ENCODE results near the gene PAPOLG.

PAPOLG gene

DNA sequence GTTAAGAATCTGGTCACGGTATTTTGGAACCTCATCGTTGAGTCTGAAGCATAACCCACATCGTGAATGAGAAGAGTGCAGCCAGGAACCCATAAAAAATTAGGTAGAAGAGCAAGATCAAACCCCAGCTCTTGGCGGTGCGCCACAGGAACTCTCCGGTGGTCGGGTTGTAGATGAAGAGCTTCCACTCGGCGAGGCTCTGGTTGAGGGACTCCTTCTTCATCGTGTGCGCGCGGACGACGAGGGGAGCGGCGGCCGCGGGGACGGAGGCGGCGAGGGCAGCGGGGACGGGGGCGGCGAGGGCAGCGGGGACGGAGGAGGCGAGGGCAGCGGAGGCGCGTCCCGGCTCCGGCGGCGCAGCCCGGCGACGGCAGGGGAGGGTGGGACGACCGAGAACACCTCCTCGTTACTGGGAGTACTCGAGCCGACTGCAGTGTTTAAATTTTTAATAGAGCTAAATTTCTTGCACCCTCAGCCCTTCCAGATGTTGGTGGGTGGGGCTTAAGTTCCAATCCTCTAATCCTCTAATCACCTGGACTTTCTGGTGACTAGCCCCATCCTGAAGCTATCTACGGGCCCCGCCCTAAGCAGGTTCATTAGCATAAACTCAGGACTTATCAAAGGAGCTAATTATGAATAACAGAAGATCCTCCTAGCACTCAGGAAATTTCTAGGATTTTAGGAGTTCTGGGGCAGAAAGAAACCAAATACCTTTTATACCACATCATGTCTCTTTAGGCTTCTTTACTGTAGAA, 20.4 kb upstream of the PAPOLG start:
- Histone ChIP-seq H2AFZ (ENCODE audit: low read depth, low read length, severe bottlenecking) (peak overlapping the region; percentile 82), H3K4me2 (ENCODE audit: low read depth, low read length, poor library complexity, severe bottlenecking) (peak overlapping the region; percentile 58), H3K27me3 (ENCODE audit: low read length) (no peaks in the 10 kb centered on the region; the same call in 1 of the 2 replicates), H4K20me1 (ENCODE audit: low read depth, low read length) (no peaks in the 10 kb centered on the region), H3K79me2 (ENCODE audit: insufficient read depth, low read length) (no peaks in the 10 kb centered on the region), H3K9me3 (ENCODE audit: insufficient read depth, low read length) (no peaks in the 10 kb centered on the region), H3K36me3 (ENCODE audit: low read length) (no peaks in the 10 kb centered on the region), H3K9ac (ENCODE audit: low read length) (peak overlapping the region; percentile 18; the same call in 1 of the 2 replicates), H3F3A (ENCODE audit: insufficient read depth) (no peaks in the 10 kb centered on the region), H3K9me2 (replicated peaks; ENCODE audit: insufficient read depth, low read length) (no peaks in the 10 kb centered on the region), H3K4me3 (ENCODE audit: insufficient read depth, low read length, poor library complexity, severe bottlenecking) (peak overlapping the region; percentile 46), H3K27ac (ENCODE audit: low read depth, low read length) (no peak overlapping the region)
- TF ChIP-seq EZH2phosphoT487 (conservative IDR thresholded peaks at IDR 0.05; ENCODE audit: low read length) = no peak
- no peak for TF ChIP-seq CTCF (IDR thresholded peaks at IDR 0.05; ENCODE audit: insufficient read depth, low read length, poor library complexity, severe bottlenecking)

GRCh38 chr2:60738679-60739078, 17.4 kb upstream of the PAPOLG start:
- Histone ChIP-seq H3K9me3 (ENCODE audit: insufficient read depth, low read length) (no peaks in the 10 kb centered on the region), H3K9ac (ENCODE audit: low read length) (no peak overlapping the region), H3F3A (ENCODE audit: insufficient read depth) (no peaks in the 10 kb centered on the region), H3K27ac (ENCODE audit: low read depth, low read length) (no peak overlapping the region), H3K4me3 (ENCODE audit: insufficient read depth, low read length, poor library complexity, severe bottlenecking) (no peak overlapping the region), H3K9me2 (replicated peaks; ENCODE audit: insufficient read depth, low read length) (no peaks in the 10 kb centered on the region), H3K4me2 (ENCODE audit: low read depth, low read length, poor library complexity, severe bottlenecking) (no peak overlapping the region), H3K36me3 (ENCODE audit: low read length) (no peaks in the 10 kb centered on the region), H2AFZ (ENCODE audit: low read depth, low read length, severe bottlenecking) (no peak overlapping the region), H4K20me1 (ENCODE audit: low read depth, low read length) (no peaks in the 10 kb centered on the region), H3K79me2 (ENCODE audit: insufficient read depth, low read length) (no peaks in the 10 kb centered on the region), H3K27me3 (ENCODE audit: low read length) (no peaks in the 10 kb centered on the region; the same call in 1 of the 2 replicates)
- TF ChIP-seq CTCF (IDR thresholded peaks at IDR 0.05; ENCODE audit: insufficient read depth, low read length, poor library complexity, severe bottlenecking) (no peak), EZH2phosphoT487 (conservative IDR thresholded peaks at IDR 0.05; ENCODE audit: low read length) (no peak)

GRCh38 chr2:60739156-60739555, 16.9 kb upstream of the PAPOLG start:
- no peaks in the 10 kb centered on the region; the same call in 1 of the 2 replicates for H3K27me3 ChIP-seq (ENCODE audit: low read length)
- no peaks in the 10 kb centered on the region for H3K9me2 ChIP-seq (replicated peaks; ENCODE audit: insufficient read depth, low read length)
- no peaks in the 10 kb centered on the region for H3K9me3 ChIP-seq (ENCODE audit: insufficient read depth, low read length)
- H3F3A ChIP-seq (ENCODE audit: insufficient read depth) = no peaks in the 10 kb centered on the region
- TF ChIP-seq EZH2phosphoT487 (conservative IDR thresholded peaks at IDR 0.05; ENCODE audit: low read length) = no peak
- no peak for TF ChIP-seq CTCF (IDR thresholded peaks at IDR 0.05; ENCODE audit: insufficient read depth, low read length, poor library complexity, severe bottlenecking)
- no peak overlapping the region for H3K4me3 ChIP-seq (ENCODE audit: insufficient read depth, low read length, poor library complexity, severe bottlenecking)
- no peaks in the 10 kb centered on the region for H3K36me3 ChIP-seq (ENCODE audit: low read length)
- no peak overlapping the region for H3K27ac ChIP-seq (ENCODE audit: low read depth, low read length)
- no peaks in the 10 kb centered on the region for H3K79me2 ChIP-seq (ENCODE audit: insufficient read depth, low read length)
- no peak overlapping the region for H3K9ac ChIP-seq (ENCODE audit: low read length)
- H3K4me2 ChIP-seq (ENCODE audit: low read depth, low read length, poor library complexity, severe bottlenecking) = no peak overlapping the region
- H4K20me1 ChIP-seq (ENCODE audit: low read depth, low read length) = no peaks in the 10 kb centered on the region
- H2AFZ ChIP-seq (ENCODE audit: low read depth, low read length, severe bottlenecking) = no peak overlapping the region

All from SU-DHL-6 (cell line).